GM13976 (cell line): ENCODE data around the gene TAS1R1.

Source experiments
- DNase-seq: peaks from one replicate; pipeline ENCODE4 v3.0.0; 2012; ENCODE audit warnings: low spot score
- in situ Hi-C: fragments of 300-500 bp; cut with MboI; formaldehyde crosslinking; loops from one replicate; pipeline ENCODE4 v1.12.0; 2022; ENCODE audit warnings: low sequenced_read_pairs, mixed read lengths, inconsistent platforms; ENCODE audit not compliant: unreplicated experiment
- TF ChIP-seq, protein P1 (sequence below): IDR thresholded peaks from 2 replicates; pipeline ENCODE4 v1.5.1; 2012; ENCODE audit warnings: borderline replicate concordance, mild to moderate bottlenecking; ENCODE audit not compliant: insufficient read depth; ENCODE audit errors: extremely low read depth, missing control alignments, control extremely low read depth

TAS1R1 gene

DNA sequence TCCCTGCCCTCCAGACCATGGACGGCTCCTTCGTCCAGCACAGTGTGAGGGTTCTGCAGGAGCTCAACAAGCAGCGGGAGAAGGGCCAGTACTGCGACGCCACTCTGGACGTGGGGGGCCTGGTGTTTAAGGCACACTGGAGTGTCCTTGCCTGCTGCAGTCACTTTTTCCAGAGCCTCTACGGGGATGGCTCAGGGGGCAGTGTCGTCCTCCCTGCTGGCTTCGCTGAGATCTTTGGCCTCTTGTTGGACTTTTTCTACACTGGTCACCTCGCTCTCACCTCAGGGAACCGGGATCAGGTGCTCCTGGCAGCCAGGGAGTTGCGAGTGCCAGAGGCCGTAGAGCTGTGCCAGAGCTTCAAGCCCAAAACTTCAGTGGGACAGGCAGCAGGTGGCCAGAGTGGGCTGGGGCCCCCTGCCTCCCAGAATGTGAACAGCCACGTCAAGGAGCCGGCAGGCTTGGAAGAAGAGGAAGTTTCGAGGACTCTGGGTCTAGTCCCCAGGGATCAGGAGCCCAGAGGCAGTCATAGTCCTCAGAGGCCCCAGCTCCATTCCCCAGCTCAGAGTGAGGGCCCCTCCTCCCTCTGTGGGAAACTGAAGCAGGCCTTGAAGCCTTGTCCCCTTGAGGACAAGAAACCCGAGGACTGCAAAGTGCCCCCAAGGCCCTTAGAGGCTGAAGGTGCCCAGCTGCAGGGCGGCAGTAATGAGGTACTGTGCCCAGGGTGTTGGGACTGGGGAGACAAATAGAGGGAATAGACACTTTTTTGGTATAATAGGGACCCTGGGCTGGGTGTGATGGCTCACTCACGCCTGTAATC, 25.7 kb downstream of the TAS1R1 start:
- in situ Hi-C loops = no loop called here
- TF ChIP-seq, protein P1, sequence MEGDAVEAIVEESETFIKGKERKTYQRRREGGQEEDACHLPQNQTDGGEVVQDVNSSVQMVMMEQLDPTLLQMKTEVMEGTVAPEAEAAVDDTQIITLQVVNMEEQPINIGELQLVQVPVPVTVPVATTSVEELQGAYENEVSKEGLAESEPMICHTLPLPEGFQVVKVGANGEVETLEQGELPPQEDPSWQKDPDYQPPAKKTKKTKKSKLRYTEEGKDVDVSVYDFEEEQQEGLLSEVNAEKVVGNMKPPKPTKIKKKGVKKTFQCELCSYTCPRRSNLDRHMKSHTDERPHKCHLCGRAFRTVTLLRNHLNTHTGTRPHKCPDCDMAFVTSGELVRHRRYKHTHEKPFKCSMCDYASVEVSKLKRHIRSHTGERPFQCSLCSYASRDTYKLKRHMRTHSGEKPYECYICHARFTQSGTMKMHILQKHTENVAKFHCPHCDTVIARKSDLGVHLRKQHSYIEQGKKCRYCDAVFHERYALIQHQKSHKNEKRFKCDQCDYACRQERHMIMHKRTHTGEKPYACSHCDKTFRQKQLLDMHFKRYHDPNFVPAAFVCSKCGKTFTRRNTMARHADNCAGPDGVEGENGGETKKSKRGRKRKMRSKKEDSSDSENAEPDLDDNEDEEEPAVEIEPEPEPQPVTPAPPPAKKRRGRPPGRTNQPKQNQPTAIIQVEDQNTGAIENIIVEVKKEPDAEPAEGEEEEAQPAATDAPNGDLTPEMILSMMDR = no peak
- no peak for DNase-seq

DNA sequence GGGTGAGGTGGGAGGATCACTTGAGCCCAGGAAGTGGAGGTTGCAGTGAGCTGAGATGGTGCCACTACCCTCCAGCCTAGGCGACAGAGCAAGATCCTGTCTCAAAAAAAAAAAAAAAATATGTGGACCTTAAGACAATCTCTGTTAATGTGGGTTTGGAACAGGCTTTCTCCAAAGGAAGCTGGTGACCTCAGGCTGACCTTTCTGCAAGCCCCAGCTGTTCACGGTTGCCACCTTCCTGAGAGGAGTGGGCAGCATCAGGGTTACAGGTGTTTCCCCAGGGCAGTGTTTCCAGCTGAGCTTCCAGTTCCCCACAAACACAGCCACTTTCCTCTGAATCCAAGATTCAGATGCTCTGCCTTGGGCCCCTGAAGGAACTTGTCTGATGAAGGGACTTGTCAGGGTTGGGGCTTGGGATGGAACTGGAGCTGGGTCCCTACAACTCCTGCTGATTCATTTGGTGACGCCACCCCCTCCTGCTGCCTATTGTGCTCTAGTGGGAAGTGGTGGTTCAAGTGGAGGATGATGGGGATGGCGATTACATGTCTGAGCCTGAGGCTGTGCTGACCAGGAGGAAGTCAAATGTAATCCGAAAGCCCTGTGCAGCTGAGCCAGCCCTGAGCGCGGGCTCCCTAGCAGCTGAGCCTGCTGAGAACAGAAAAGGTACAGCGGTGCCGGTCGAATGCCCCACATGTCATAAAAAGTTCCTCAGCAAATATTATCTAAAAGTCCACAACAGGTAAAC, 26.6 kb downstream of the TAS1R1 start:
- no peak for DNase-seq
- TF ChIP-seq, protein P1 = no peak
- in situ Hi-C loops = no loop called here

- no peak for DNase-seq
- in situ Hi-C loops = no loop called here
- TF ChIP-seq, protein P1 = no peak
Measured at GRCh38 chr1:6582370-6582769, 27.3 kb downstream of the TAS1R1 start.

DNA sequence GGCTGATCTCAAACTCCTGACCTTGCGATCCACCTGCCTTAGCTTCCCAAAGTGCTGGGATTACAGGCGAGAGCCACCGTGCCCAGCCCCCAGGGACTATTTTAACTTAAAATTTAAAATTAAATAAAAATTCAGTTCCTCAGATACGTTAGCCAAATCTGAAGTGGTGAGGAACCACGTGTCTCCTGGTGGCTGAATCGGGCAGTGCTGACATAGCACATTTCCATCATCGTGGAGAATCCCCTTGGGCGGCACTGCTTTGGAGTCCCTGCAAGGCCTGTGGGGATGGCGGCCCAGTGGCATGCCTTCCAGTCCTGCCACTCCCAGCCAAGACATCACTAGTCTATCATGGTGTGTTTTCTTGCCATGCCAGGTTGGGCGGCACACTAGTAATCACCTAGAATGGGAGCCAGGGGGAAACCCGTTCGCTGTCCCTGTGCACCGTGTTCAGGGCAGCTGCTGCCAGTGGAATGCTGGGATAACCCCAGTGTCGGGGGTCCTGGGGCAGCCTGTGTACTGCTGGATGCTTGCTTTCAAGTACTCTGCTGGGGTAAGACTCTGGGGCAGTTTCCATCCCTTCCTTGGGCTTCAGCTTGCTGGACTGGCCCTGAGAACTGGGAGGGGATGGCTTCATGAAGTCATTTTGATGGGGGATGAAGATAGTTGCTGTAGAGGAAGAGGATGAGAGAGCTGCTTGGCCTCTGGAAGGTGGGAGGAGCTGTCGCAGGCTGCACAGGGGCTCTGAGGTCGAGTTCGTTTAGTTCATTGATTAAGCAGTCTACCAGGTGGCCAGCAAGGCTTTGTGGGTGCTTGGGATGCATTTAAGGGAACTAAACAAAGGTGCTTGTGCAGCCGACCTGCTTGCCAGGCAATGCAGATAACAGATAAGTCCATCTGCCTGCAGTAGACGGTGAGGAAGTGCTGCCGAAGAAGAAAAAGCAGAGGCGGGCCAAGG, 29.3 kb downstream of the TAS1R1 start:
- in situ Hi-C loops = no loop called here
- TF ChIP-seq, protein P1 = no peak
- DNase-seq = no peak

DNA sequence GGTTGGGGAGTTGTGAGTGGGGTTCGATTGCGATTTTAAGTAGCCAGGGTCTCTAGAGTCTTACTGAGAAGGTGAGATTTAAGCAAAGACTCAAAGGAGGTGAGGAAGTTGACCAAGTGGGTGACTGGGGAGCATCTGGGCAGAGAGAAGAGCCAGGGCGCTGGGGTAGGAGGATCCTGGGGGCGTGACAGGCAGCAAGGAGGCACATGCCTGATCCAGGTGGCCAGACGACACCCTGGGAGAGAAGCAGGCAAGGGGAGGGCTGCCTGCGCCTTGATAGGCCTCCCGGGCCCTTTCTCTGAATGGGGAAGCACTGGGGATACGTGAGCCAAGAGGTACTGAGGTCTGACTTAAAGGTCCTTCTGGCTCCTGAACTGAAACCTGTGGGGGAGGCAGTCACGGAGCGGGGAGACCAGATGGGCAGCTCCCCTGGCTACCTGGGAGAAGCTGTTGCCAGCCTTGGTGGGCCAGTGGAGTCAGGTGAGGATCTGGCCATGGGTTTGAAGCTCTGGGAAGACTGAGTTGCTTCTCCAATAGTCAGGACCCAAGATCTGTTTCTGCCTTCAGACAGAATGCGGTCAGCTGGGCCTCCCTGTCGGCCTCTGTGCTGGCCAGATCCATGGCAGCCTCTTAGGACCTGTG, 30.1 kb downstream of the TAS1R1 start:
- no peak for DNase-seq
- in situ Hi-C loops = no loop called here
- TF ChIP-seq, protein P1 = no peak

DNA sequence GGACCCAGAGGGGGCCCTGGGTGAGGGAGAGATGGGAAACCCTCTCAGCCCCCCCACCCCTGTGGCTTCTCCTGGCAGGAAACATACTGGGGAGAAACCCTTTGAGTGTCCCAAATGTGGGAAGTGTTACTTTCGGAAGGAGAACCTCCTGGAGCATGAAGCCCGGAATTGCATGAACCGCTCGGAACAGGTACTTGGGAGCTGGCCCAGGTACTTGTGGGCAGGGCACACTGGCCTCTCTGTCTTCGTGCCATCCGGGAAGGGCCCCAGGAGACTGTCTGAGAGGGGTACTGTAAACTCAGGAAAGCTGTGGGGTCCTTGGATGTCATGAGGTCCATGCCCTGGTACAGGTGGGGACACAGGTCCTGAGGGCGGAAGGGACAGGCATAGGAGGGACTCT, 30.7 kb downstream of the TAS1R1 start:
- TF ChIP-seq, protein P1 = no peak
- in situ Hi-C loops = no loop called here
- no peak for DNase-seq
